ENCODE data around the gene DENND2A. TPM values are rescaled to one million over a fixed set of nuclear protein-coding genes. Genes with fewer than 3 reads are reported as not detected.

DENND2A gene
- total RNA-seq, 1 experiment from 2014 or later, result 0.49 TPM

DNA sequence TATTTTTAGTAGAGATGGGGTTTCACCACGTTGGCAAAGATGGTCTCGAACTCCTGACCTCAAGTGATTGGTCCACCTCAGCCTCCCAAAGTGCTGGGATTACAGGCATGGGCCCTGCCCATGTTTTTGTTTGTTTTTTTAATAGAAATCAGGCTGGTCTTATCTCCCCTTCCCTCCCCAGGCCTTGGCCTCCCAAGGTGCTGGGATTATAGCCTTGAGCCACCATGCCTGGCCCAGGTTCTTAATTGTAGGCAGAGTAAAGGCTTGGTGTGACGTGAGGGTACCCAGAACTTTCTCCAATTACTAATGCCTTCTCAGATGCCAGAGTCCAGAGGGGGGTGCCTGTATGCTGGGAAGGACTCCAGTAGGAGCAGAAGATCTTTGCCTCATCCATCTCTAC, 156.1 kb downstream of the DENND2A start:
- ChIA-PET POLR2A (ENCODE audit: low non-redundant PET) (no interaction called here), CTCF (no interaction called here)
- H3K27me3 ChIP-seq (replicated peaks; ENCODE audit: insufficient read depth, low read depth, low read length, poor library complexity), result no peaks in the 10 kb centered on the region
- H3K36me3 ChIP-seq (ENCODE audit: insufficient read depth, low read length, poor library complexity, severe bottlenecking), result no peaks in the 10 kb centered on the region
- peaks cover 4% of the 10 kb centered on the region for H3K4me1 ChIP-seq (ENCODE audit: insufficient read depth, low read length, poor library complexity, severe bottlenecking)
- no peak for DNase-seq (ENCODE audit: low spot score)
- BruUV-seq (replicated peaks), result no TSS peak
- TF ChIP-seq EZH2 (IDR thresholded peaks at IDR 0.05; ENCODE audit: borderline replicate concordance, low read depth, low read length, poor library complexity, severe bottlenecking), result no peak
- TF ChIP-seq, protein P1, sequence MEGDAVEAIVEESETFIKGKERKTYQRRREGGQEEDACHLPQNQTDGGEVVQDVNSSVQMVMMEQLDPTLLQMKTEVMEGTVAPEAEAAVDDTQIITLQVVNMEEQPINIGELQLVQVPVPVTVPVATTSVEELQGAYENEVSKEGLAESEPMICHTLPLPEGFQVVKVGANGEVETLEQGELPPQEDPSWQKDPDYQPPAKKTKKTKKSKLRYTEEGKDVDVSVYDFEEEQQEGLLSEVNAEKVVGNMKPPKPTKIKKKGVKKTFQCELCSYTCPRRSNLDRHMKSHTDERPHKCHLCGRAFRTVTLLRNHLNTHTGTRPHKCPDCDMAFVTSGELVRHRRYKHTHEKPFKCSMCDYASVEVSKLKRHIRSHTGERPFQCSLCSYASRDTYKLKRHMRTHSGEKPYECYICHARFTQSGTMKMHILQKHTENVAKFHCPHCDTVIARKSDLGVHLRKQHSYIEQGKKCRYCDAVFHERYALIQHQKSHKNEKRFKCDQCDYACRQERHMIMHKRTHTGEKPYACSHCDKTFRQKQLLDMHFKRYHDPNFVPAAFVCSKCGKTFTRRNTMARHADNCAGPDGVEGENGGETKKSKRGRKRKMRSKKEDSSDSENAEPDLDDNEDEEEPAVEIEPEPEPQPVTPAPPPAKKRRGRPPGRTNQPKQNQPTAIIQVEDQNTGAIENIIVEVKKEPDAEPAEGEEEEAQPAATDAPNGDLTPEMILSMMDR (conservative IDR thresholded peaks at IDR 0.05; ENCODE audit: low read depth, low read length), result no peak
- no peaks in the 10 kb centered on the region for H3K9me3 ChIP-seq (ENCODE audit: low read depth, low read length, poor library complexity, severe bottlenecking)
- no peak overlapping the region for H3K4me3 ChIP-seq (ENCODE audit: low read depth, low read length, poor library complexity, severe bottlenecking)
- H3K27ac ChIP-seq (ENCODE audit: low read depth, low read length, poor library complexity, severe bottlenecking), result no peak overlapping the region
- intact Hi-C loops (cut with micrococcal nuclease; ENCODE audit: unreplicated experiment), result no loop called here

DNA sequence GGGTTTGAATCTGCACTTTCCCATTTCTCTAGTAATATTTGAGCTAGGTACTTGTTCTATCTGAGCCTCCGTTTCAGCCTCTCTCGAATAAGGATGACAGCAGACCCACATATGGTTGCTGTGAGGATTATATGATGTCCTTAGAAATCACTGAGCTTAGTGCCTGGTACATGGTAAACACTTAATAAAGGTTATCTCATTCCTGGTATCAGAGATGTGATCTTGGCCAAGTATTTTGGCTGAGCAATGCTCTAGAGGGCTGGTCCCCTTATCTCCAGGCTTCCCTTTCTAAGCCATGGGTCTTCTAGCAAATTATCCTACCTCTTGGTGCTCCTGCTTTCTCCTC, 160.9 kb downstream of the DENND2A start:
- intact Hi-C loops (cut with micrococcal nuclease; ENCODE audit: unreplicated experiment), result loop anchor here (10.0 kb wide), 1 partner anchor 445 kb away; the partner anchor contains the start of gene BRAF
- no peak overlapping the region for H3K27ac ChIP-seq (ENCODE audit: low read depth, low read length, poor library complexity, severe bottlenecking)
- CTCF ChIA-PET, result no interaction called here

DNA sequence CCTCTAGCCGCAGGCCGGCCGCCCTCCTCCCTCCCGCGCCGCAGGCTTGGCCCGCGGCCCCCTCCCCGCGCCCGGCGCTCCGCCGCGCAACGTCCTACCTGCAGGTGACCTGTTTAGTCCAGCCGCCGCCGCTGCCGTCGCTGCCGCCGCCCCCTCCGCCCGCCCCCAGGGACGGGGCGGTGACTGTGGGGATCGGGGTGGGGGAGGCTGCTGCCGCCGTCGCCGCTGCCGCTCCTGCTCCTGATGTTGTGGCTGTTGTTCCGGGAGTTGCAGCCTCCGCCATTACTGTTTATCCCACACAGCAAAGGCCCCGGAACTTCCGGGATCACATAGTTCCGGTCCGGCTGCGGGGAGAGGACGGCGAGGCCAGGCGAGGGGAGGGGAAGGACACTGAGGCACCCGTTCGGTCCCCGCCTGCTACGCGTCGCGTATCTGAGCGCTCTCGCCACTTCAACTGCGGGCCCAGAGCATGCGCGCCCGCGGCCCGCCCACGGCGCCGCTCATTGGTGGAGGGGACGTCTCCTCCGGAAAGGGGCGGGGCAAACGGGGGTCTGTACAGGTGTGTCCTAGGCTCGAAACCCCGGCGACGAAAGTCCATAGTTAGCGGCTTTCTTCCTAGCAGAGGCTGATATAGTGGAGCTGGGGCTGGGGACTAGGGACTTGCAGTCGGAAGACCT, 161.4 kb downstream of the DENND2A start, which contains the start of gene MKRN1:
MKRN1 (minus strand) TSS at position 444 of the 677 bp plus-strand sequence; CDS start at position 283, 161 bp downstream.
- DNase-seq (ENCODE audit: low spot score), result peak; percentile 95
- H3K36me3 ChIP-seq (ENCODE audit: insufficient read depth, low read length, poor library complexity, severe bottlenecking), result no peaks in the 10 kb centered on the region
- H3K27me3 ChIP-seq (replicated peaks; ENCODE audit: insufficient read depth, low read depth, low read length, poor library complexity), result no peaks in the 10 kb centered on the region
- TF ChIP-seq, protein P1 (conservative IDR thresholded peaks at IDR 0.05; ENCODE audit: low read depth, low read length), result no peak
- no peak for TF ChIP-seq EZH2 (IDR thresholded peaks at IDR 0.05; ENCODE audit: borderline replicate concordance, low read depth, low read length, poor library complexity, severe bottlenecking)
- peak within 1 kb of the TSS; percentile 81 for H3K27ac ChIP-seq (ENCODE audit: low read depth, low read length, poor library complexity, severe bottlenecking)
- no peaks in the 10 kb centered on the region for H3K9me3 ChIP-seq (ENCODE audit: low read depth, low read length, poor library complexity, severe bottlenecking)
- ChIA-PET CTCF (no interaction called here), POLR2A (ENCODE audit: low non-redundant PET) (no interaction called here)
- BruUV-seq (replicated peaks), result no TSS peak
- H3K4me3 ChIP-seq (ENCODE audit: low read depth, low read length, poor library complexity, severe bottlenecking), result peak within 1 kb of the TSS; percentile 99
- intact Hi-C loops (cut with micrococcal nuclease; ENCODE audit: unreplicated experiment), result loop anchor here (10.0 kb wide), 1 partner anchor 446 kb away; the partner anchor contains the start of gene BRAF
- H3K4me1 ChIP-seq (ENCODE audit: insufficient read depth, low read length, poor library complexity, severe bottlenecking), result peaks cover 4% of the 10 kb centered on the region

More for the DNA sequence above, 160.9 kb downstream of the DENND2A start:
- H3K36me3 ChIP-seq (ENCODE audit: insufficient read depth, low read length, poor library complexity, severe bottlenecking), result no peaks in the 10 kb centered on the region
- H3K9me3 ChIP-seq (ENCODE audit: low read depth, low read length, poor library complexity, severe bottlenecking), result no peaks in the 10 kb centered on the region
- H3K4me3 ChIP-seq (ENCODE audit: low read depth, low read length, poor library complexity, severe bottlenecking), result peak overlapping the region; percentile 99
- POLR2A ChIA-PET (ENCODE audit: low non-redundant PET), result no interaction called here
- BruUV-seq (replicated peaks), result no TSS peak
- no peaks in the 10 kb centered on the region for H3K27me3 ChIP-seq (replicated peaks; ENCODE audit: insufficient read depth, low read depth, low read length, poor library complexity)
- H3K4me1 ChIP-seq (ENCODE audit: insufficient read depth, low read length, poor library complexity, severe bottlenecking), result peaks cover 4% of the 10 kb centered on the region
- no peak for DNase-seq (ENCODE audit: low spot score)
- TF ChIP-seq, protein P1 (conservative IDR thresholded peaks at IDR 0.05; ENCODE audit: low read depth, low read length), result no peak
- TF ChIP-seq EZH2 (IDR thresholded peaks at IDR 0.05; ENCODE audit: borderline replicate concordance, low read depth, low read length, poor library complexity, severe bottlenecking), result no peak
